IMR-90 (cell line): ENCODE results near the gene CUTA. TPM values are rescaled to one million over a fixed set of nuclear protein-coding genes. Genes with fewer than 3 reads are reported as not detected.
A peak's percentile ranks its signal among the peaks of the same experiment; 100 is the strongest.

Source experiments
- ATAC-seq: fragments of 200-7000 bp; cut with Tn5 transposase; 2 replicates; pipeline ENCODE4 v1.9.1; 2020; ENCODE audit warnings: low read depth, mild to moderate bottlenecking, moderate library complexity
- BruUV-seq: library from RNA; stranded (reverse); fragments of 400-500 nt; replicated peaks from 2 replicates; lab custom pipeline; 2021; lab: Mats Ljungman, UMichigan
- CTCF ChIA-PET: fragments of 300-600 bp; formaldehyde crosslinking; extraction: SDS; loops from one replicate; lab custom pipeline; 2021; ENCODE audit warnings: antibody characterized with exemption; lab: Yijun Ruan, JAX
- POLR2A ChIA-PET: fragments of 300-600 bp; sonication (Branson Sonifier 250); formaldehyde crosslinking; loops from one replicate; lab custom pipeline; 2022; ENCODE audit warnings: antibody characterized with exemption; ENCODE audit not compliant: unreplicated experiment; lab: Charles Lee
- DNase-seq: peaks from one replicate; pipeline ENCODE4 v3.0.0; 2013
- H2AFZ ChIP-seq: replicated peaks from 2 replicates; pipeline ENCODE3; 2013; ENCODE audit warnings: low read length, mild to moderate bottlenecking; ENCODE audit not compliant: poor library complexity
- H2AK5ac ChIP-seq: 2 replicates; pipeline ENCODE4 v1.6.1; 2013; ENCODE audit warnings: low read depth, low read length, inconsistent platforms
- H2AK9ac ChIP-seq: replicated peaks from 2 replicates; pipeline ENCODE3; 2013; ENCODE audit warnings: mild to moderate bottlenecking, low read depth, low read length, moderate library complexity; ENCODE audit not compliant: poor library complexity
- H2BK120ac ChIP-seq: 2 replicates; pipeline ENCODE4 v1.6.1; 2013; ENCODE audit warnings: low read depth, low read length, inconsistent platforms
- H2BK15ac ChIP-seq: 3 replicates; pipeline ENCODE4 v1.6.1; 2013; ENCODE audit warnings: low read depth, low read length, inconsistent platforms
- H2BK20ac ChIP-seq: 2 replicates; pipeline ENCODE4 v1.6.1; 2013; ENCODE audit warnings: low read depth, mild to moderate bottlenecking, inconsistent platforms, low read length, moderate library complexity
- H2BK5ac ChIP-seq: 2 replicates; pipeline ENCODE4 v1.6.1; 2013; ENCODE audit warnings: mild to moderate bottlenecking, low read depth, low read length, inconsistent platforms; ENCODE audit not compliant: poor library complexity, severe bottlenecking
- H3K14ac ChIP-seq: replicated peaks from 2 replicates; pipeline ENCODE4 v1.6.1; 2013; ENCODE audit warnings: low read depth, low read length, inconsistent platforms
- H3K18ac ChIP-seq: 2 replicates; pipeline ENCODE4 v1.6.1; 2013; ENCODE audit warnings: low read depth, low read length, control low read depth
- H3K23ac ChIP-seq: 2 replicates; pipeline ENCODE4 v1.6.1; 2013; ENCODE audit warnings: low read depth, low read length, inconsistent platforms
- H3K27ac ChIP-seq: 2 replicates; pipeline ENCODE4 v1.5.1; 2013; ENCODE audit warnings: mild to moderate bottlenecking, control low read depth, low read length; ENCODE audit not compliant: insufficient read depth
- H3K27me3 ChIP-seq: 2 replicates; pipeline ENCODE4 v1.6.1; 2013; ENCODE audit warnings: low read length; ENCODE audit not compliant: control insufficient read depth, insufficient read depth
- H3K36me3 ChIP-seq: 2 replicates; pipeline ENCODE4 v1.6.1; 2013; ENCODE audit warnings: low read length, mixed read lengths; ENCODE audit not compliant: control insufficient read depth, insufficient read depth
- H3K4ac ChIP-seq: 2 replicates; pipeline ENCODE4 v1.6.1; 2013; ENCODE audit warnings: low read depth, low read length, inconsistent platforms
- H3K4me1 ChIP-seq: 2 replicates; pipeline ENCODE4 v1.6.1; 2013; ENCODE audit warnings: low read length, mixed read lengths; ENCODE audit not compliant: control insufficient read depth, insufficient read depth
- H3K4me2 ChIP-seq: 2 replicates; pipeline ENCODE4 v1.6.1; 2013; ENCODE audit warnings: low read depth, mild to moderate bottlenecking, control low read depth, low read length, moderate library complexity
- H3K4me3 ChIP-seq: 2 replicates; pipeline ENCODE4 v1.5.1; 2013; ENCODE audit warnings: low read depth, mild to moderate bottlenecking, control low read depth, low read length, moderate library complexity; ENCODE audit not compliant: insufficient read depth
- H3K56ac ChIP-seq: 2 replicates; pipeline ENCODE4 v1.6.1; 2013; ENCODE audit warnings: low read length, inconsistent platforms; ENCODE audit not compliant: insufficient read depth; ENCODE audit errors: extremely low read depth
- H3K79me1 ChIP-seq, 2 experiments: 2 replicates each; pipeline ENCODE4 v1.6.1; 2013; ENCODE audit warnings: low read length in 2 of 2, inconsistent platforms in 1 of 2, low read depth in 1 of 2
- H3K9ac ChIP-seq: 2 replicates; pipeline ENCODE4 v1.6.1; 2013; ENCODE audit warnings: low read depth, low read length, control low read depth
- H3K9me1 ChIP-seq: 2 replicates; pipeline ENCODE4 v1.6.1; 2013; ENCODE audit warnings: low read length, inconsistent platforms; ENCODE audit not compliant: insufficient read depth
- H3K9me3 ChIP-seq: 2 replicates; pipeline ENCODE4 v1.6.1; 2013; ENCODE audit warnings: low read length; ENCODE audit not compliant: control insufficient read depth, insufficient read depth
- H4K20me1 ChIP-seq: 2 replicates; pipeline ENCODE4 v1.6.1; 2013; ENCODE audit warnings: low read length, inconsistent platforms; ENCODE audit not compliant: insufficient read depth
- H4K5ac ChIP-seq: 2 replicates; pipeline ENCODE4 v1.6.1; 2013; ENCODE audit warnings: mild to moderate bottlenecking, low read depth, low read length, control low read depth
- H4K8ac ChIP-seq, 2 experiments: 2 replicates each; pipeline ENCODE4 v1.6.1; 2013; ENCODE audit warnings: low read depth in 2 of 2, low read length in 2 of 2, control low read depth in 1 of 2, inconsistent platforms in 1 of 2
- H4K91ac ChIP-seq: 2 replicates; pipeline ENCODE4 v1.6.1; 2013; ENCODE audit warnings: low read depth, low read length, inconsistent platforms; ENCODE audit not compliant: insufficient read depth
- CEBPB ChIP-seq: IDR thresholded peaks from 2 replicates; pipeline ENCODE4 v1.6.1; 2012; ENCODE audit warnings: low read depth, low read length, improper control_type of control experiment
- CHD1 ChIP-seq: IDR thresholded peaks from 2 replicates; pipeline ENCODE4 v1.6.1; 2012; ENCODE audit warnings: low read depth, low read length, improper control_type of control experiment
- ELK1 ChIP-seq: fragments of 150-350 bp; IDR thresholded peaks from 2 replicates; pipeline ENCODE4 v1.6.1; 2016; ENCODE audit warnings: low read depth, mild to moderate bottlenecking, low read length, moderate library complexity, borderline replicate concordance
- WGBS, 2 experiments: methylation state at CpG; one replicate each; pipeline versions ENCODE4 v1.1.5 to v1.1.7; 2013; ENCODE audit warnings: missing lambda C conversion rate in 2 of 2; ENCODE audit not compliant: insufficient read length in 1 of 2; ENCODE audit errors: extremely low coverage in 2 of 2; 5-methylcytosine and 5-hydroxymethylcytosine counted together
- dilution Hi-C: fragments of 300-500 bp; cut with HindIII; formaldehyde crosslinking; loops from one replicate; pipeline ENCODE4 v1.14.3; 2018; ENCODE audit warnings: low sequenced_read_pairs; ENCODE audit not compliant: unreplicated experiment
- in situ Hi-C: fragments of 300-500 bp; cut with MboI; formaldehyde crosslinking; loops from 3 replicates; pipeline ENCODE4 v1.14.3; 2019; ENCODE audit warnings: low sequenced_read_pairs, inconsistent platforms, mixed read lengths
- intact Hi-C: fragments of 100-400 bp; cut with micrococcal nuclease; formaldehyde crosslinking; loops from 2 replicates; pipeline ENCODE4 v1.10.0; 2022
- polyA plus RNA-seq, 3 experiments: library from polyadenylated mRNA; depleted of rRNA; stranded (reverse); fragments of >200 nt; gene quantifications; 2 replicates each; pipeline ENCODE4 v1.2.3, GENCODE V29; 2012; ENCODE audit warnings: low replicate concordance in 1 of 3
- total RNA-seq: library from RNA; depleted of rRNA; stranded (reverse); fragments of >200 nt; gene quantifications from 2 replicates; pipeline ENCODE4 v1.2.3, GENCODE V29; 2012

Gene CUTA
- total and polyA plus RNA-seq, 2 of the 4 experiments (the other 2 are of a cell fraction) = 136 to 427 TPM

- no peak overlapping the region for H3K27ac ChIP-seq
- no peaks in the 10 kb centered on the region for H3K9me1 ChIP-seq
- no peak overlapping the region for H3K56ac ChIP-seq
- no peak overlapping the region for H3K4me3 ChIP-seq
- no peak overlapping the region for H4K5ac ChIP-seq
- 29% methylated on average over 3 of the region's 9 CpGs; no CpG with 5 or more reads in 1 of the 2 experiments for WGBS, 2 experiments
- H4K8ac ChIP-seq = no peak overlapping the region
- H2BK15ac ChIP-seq = no peak overlapping the region
- dilution Hi-C loops (no loop called here), in situ Hi-C loops (no loop called here), intact Hi-C loops (no loop called here)
- no TSS peak for BruUV-seq
- no peak overlapping the region for H3K14ac ChIP-seq
- no peak overlapping the region for H3K23ac ChIP-seq
- H3K9ac ChIP-seq = no peak overlapping the region
- no peaks in the 10 kb centered on the region for H4K20me1 ChIP-seq
- TF ChIP-seq CHD1 (no peak), ELK1 (no peak), CEBPB (peak; percentile 94)
- peak; percentile 84 for DNase-seq
- H3K4me1 ChIP-seq = no peaks in the 10 kb centered on the region
- no peak overlapping the region for H2AK5ac ChIP-seq
- H3K18ac ChIP-seq = no peak overlapping the region
- no peak overlapping the region for H2BK20ac ChIP-seq
- ChIA-PET CTCF (interaction anchor here (0.9 to 1.2 kb wide), 2 partner anchors 9 to 76 kb away, joined by 3 read pairs; no protein-coding TSS in a partner anchor), POLR2A (interaction anchor here (0.6 kb wide), 1 partner anchor 16 kb away, joined by 3 read pairs; no protein-coding TSS in a partner anchor)
- ATAC-seq = peak; percentile 78
- H2BK5ac ChIP-seq = no peak overlapping the region
- H2AK9ac ChIP-seq = no peak overlapping the region
- no peak overlapping the region for H2AFZ ChIP-seq
- H3K36me3 ChIP-seq = no peaks in the 10 kb centered on the region
- H3K79me1 ChIP-seq = no peaks in the 10 kb centered on the region
- H4K91ac ChIP-seq = no peak overlapping the region
- H3K27me3 ChIP-seq = peaks cover 2% of the 10 kb centered on the region; the same call in 1 of the 2 replicates
- no peak overlapping the region; the same call in 1 of the 2 replicates for H3K4me2 ChIP-seq
- no peak overlapping the region for H2BK120ac ChIP-seq
- H3K9me3 ChIP-seq = no peaks in the 10 kb centered on the region
- no peak overlapping the region for H3K4ac ChIP-seq
Measured at GRCh38 chr6:33375143-33375671, 42.7 kb downstream of the CUTA start.
